ENCODE data around the gene GRM4. TPM values are rescaled to one million over a fixed set of nuclear protein-coding genes. Genes with fewer than 3 reads are reported as not detected.

The GRM4 gene
- not detected for total RNA-seq
- not detected for polyA plus RNA-seq (ENCODE audit: insufficient read depth, low read depth, low replicate concordance)
- long read RNA-seq, donor 1, result 0 reads
- long read RNA-seq, donor 2, result 0 reads
- long read RNA-seq, donor 3, result 0 reads
- long read RNA-seq, donor 4, result 0 reads
- long read RNA-seq, donor 5, result 0 reads
- long read RNA-seq, donor 6, result 0 reads
- long read RNA-seq, donor 7, result 0 reads
- long read RNA-seq, donor 8, result 0 reads
- long read RNA-seq, donor 9, result 0 reads
- long read RNA-seq, donor 10, result 0 reads

GRCh38 chr6:34146021-34146782 lies at the start of gene GRM4:
Gene GRM4, minus strand, starts transcription at chr6:34146087. Its CDS starts 12,591 bp downstream, at chr6:34133496.
- peaks cover 22% of the 10 kb centered on the region for H3K27me3 ChIP-seq (ENCODE audit: control insufficient read depth, insufficient read depth, low read length)
- DNase-seq, result peak in 2 of 5 donors; percentile 35 to 50

GRCh38 chr6:34194772-34195171 lies 48.9 kb upstream of the GRM4 start:
- Histone ChIP-seq H3K9me3 (ENCODE audit: control insufficient read depth in 2 of 3, insufficient read depth in 1 of 3, low read length in 3 of 3) (no peaks in the 10 kb centered on the region), H3K4me3 (ENCODE audit: low read length in 3 of 3) (no peak overlapping the region), H3K36me3 (ENCODE audit: control insufficient read depth in 2 of 3, insufficient read depth in 3 of 3, low read length in 3 of 3) (no peaks in the 10 kb centered on the region), H3K27me3 (ENCODE audit: control insufficient read depth, insufficient read depth, low read length) (no peaks in the 10 kb centered on the region), H3K9ac (ENCODE audit: low read length in 3 of 3) (no peak overlapping the region), H3K27ac (ENCODE audit: low read depth in 2 of 2, low read length in 2 of 2) (no peak overlapping the region), H3K4me1 (ENCODE audit: control insufficient read depth in 2 of 3, insufficient read depth in 2 of 3, low read depth in 1 of 3, low read length in 3 of 3) (peaks cover 0 to 8% (median 0%) of the 10 kb centered on the region in 3 donors)
- peak in 1 of 5 donors; percentile 22 for DNase-seq
- intact Hi-C loops (cut with DNase I), result loop anchor here (10.0 kb wide), 1 partner anchor 410 kb away; no protein-coding TSS in a partner anchor
- no peak for TF ChIP-seq CTCF (IDR thresholded peaks at IDR 0.05; ENCODE audit: borderline replicate concordance, extremely low read depth, insufficient read depth)
- FAIRE-seq, result no peak

More at GRCh38 chr6:34146021-34146782, at the start of gene GRM4:
- no peaks in the 10 kb centered on the region for H3K9me3 ChIP-seq (ENCODE audit: control insufficient read depth in 2 of 3, insufficient read depth in 1 of 3, low read length in 3 of 3)
- H3K9ac ChIP-seq (ENCODE audit: low read length in 3 of 3), result no peak within 1 kb of the TSS
- no peak for FAIRE-seq
- H3K27ac ChIP-seq (ENCODE audit: low read depth in 2 of 2, low read length in 2 of 2), result no peak within 1 kb of the TSS
- H3K4me1 ChIP-seq (ENCODE audit: control insufficient read depth in 2 of 3, insufficient read depth in 2 of 3, low read depth in 1 of 3, low read length in 3 of 3), result peaks cover 0 to 14% (median 0%) of the 10 kb centered on the region in 3 donors
- H3K36me3 ChIP-seq (ENCODE audit: control insufficient read depth in 2 of 3, insufficient read depth in 3 of 3, low read length in 3 of 3), result no peaks in the 10 kb centered on the region
- no peak for TF ChIP-seq CTCF (IDR thresholded peaks at IDR 0.05; ENCODE audit: borderline replicate concordance, extremely low read depth, insufficient read depth)
- intact Hi-C loops (cut with DNase I), result no loop called here
- no peak within 1 kb of the TSS for H3K4me3 ChIP-seq (ENCODE audit: low read length in 3 of 3)

GRCh38 chr6:34190504-34191122 lies 44.7 kb upstream of the GRM4 start:
- Histone ChIP-seq H3K27ac (ENCODE audit: low read depth in 2 of 2, low read length in 2 of 2) (no peak overlapping the region), H3K36me3 (ENCODE audit: control insufficient read depth in 2 of 3, insufficient read depth in 3 of 3, low read length in 3 of 3) (no peaks in the 10 kb centered on the region), H3K27me3 (ENCODE audit: control insufficient read depth, insufficient read depth, low read length) (no peaks in the 10 kb centered on the region), H3K4me1 (ENCODE audit: control insufficient read depth in 2 of 3, insufficient read depth in 2 of 3, low read depth in 1 of 3, low read length in 3 of 3) (no peaks in the 10 kb centered on the region), H3K9me3 (ENCODE audit: control insufficient read depth in 2 of 3, insufficient read depth in 1 of 3, low read length in 3 of 3) (no peaks in the 10 kb centered on the region), H3K9ac (ENCODE audit: low read length in 3 of 3) (no peak overlapping the region), H3K4me3 (ENCODE audit: low read length in 3 of 3) (no peak overlapping the region)
- DNase-seq (peak in 1 of 5 donors; percentile 24), FAIRE-seq (no peak)
- no peak for TF ChIP-seq CTCF (IDR thresholded peaks at IDR 0.05; ENCODE audit: borderline replicate concordance, extremely low read depth, insufficient read depth)
- intact Hi-C loops (cut with DNase I), result loop anchor here (10.0 kb wide), 1 partner anchor 414 kb away; no protein-coding TSS in a partner anchor
